ENCODE results near the gene ZBTB25. TPM values are rescaled to one million over a fixed set of nuclear protein-coding genes. Genes with fewer than 3 reads are reported as not detected.

The ZBTB25 gene
- total and polyA plus RNA-seq, 3 donors from 2014 or later = 13.3 to 21.3 (median 20.6) TPM

- 76 to 93% methylated on average over 8 of the region's 8 CpGs for WGBS, 2 donors
- Histone ChIP-seq H3K4me3 (no peak overlapping the region), H3K4me1 (peaks cover 32% of the 10 kb centered on the region), H3K27me3 (no peaks in the 10 kb centered on the region), H3K27ac (no peak overlapping the region), H3K9me3 (no peaks in the 10 kb centered on the region), H3K36me3 (ENCODE audit: low read depth, missing control alignments) (no peaks in the 10 kb centered on the region)
- no peak for TF ChIP-seq POLR2A (IDR thresholded peaks at IDR 0.05)
- TF ChIP-seq, protein P1, sequence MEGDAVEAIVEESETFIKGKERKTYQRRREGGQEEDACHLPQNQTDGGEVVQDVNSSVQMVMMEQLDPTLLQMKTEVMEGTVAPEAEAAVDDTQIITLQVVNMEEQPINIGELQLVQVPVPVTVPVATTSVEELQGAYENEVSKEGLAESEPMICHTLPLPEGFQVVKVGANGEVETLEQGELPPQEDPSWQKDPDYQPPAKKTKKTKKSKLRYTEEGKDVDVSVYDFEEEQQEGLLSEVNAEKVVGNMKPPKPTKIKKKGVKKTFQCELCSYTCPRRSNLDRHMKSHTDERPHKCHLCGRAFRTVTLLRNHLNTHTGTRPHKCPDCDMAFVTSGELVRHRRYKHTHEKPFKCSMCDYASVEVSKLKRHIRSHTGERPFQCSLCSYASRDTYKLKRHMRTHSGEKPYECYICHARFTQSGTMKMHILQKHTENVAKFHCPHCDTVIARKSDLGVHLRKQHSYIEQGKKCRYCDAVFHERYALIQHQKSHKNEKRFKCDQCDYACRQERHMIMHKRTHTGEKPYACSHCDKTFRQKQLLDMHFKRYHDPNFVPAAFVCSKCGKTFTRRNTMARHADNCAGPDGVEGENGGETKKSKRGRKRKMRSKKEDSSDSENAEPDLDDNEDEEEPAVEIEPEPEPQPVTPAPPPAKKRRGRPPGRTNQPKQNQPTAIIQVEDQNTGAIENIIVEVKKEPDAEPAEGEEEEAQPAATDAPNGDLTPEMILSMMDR (IDR thresholded peaks at IDR 0.05) = no peak
- intact Hi-C loops (cut with DNase I; ENCODE audit: low total_unique reads) = no loop called here
- no peak for DNase-seq
These were observed 5.4 kb upstream of the ZBTB25 start for GRCh38 chr14:64509036-64509435.

- intact Hi-C loops (cut with DNase I; ENCODE audit: low total_unique reads) = no loop called here
- 36 to 51% methylated on average over 1 of the region's 1 CpG for WGBS, 2 donors
- peaks cover 32% of the 10 kb centered on the region for H3K4me1 ChIP-seq
- H3K27me3 ChIP-seq = no peaks in the 10 kb centered on the region
- no peak overlapping the region for H3K4me3 ChIP-seq
- H3K36me3 ChIP-seq (ENCODE audit: low read depth, missing control alignments) = no peaks in the 10 kb centered on the region
- DNase-seq = no peak
- TF ChIP-seq, protein P1 (IDR thresholded peaks at IDR 0.05) = no peak
- TF ChIP-seq POLR2A (IDR thresholded peaks at IDR 0.05) = no peak
- no peaks in the 10 kb centered on the region for H3K9me3 ChIP-seq
- H3K27ac ChIP-seq = no peak overlapping the region
These were observed 4.7 kb upstream of the ZBTB25 start for GRCh38 chr14:64508215-64508776.

DNA sequence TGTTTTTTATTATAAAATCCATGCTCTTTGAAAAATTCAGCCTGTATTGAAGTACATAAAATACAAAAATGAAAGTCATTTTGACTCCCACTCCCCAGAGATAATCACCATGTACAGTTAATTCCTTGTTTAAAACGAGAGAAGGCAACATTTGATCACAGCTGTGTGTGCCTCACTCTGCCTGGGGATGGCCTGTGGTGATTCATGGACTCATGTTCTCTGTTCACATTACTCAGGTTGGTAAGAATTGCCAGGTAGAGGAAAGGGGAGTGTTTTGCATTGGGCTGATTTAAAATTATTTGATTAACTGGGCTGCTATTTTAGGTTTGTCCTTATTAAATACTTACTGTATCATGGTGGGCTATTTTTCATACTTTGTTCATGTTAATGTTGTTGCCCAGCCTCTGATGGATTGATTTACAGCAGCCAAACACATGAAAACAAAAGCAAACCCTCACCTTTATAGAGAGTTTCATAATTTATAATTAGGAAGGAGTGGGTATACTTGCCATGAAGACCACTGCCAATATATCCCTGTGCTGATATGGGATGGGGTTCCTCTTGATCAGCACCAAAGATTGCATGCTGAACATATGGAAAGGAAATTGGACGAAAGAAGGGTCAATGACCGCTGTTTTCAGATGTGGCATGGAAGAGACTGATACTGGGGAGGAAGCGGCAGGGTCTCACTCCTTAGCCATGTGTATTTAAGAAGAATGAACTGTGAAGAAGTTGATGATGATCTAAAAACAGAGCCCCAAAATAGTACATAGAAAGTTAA lies 3.9 kb upstream of the ZBTB25 start:
- no peak for TF ChIP-seq POLR2A (IDR thresholded peaks at IDR 0.05)
- TF ChIP-seq, protein P1 (IDR thresholded peaks at IDR 0.05) = no peak
- Histone ChIP-seq H3K4me1 (peaks cover 35% of the 10 kb centered on the region), H3K4me3 (no peak overlapping the region), H3K27me3 (no peaks in the 10 kb centered on the region), H3K27ac (no peak overlapping the region), H3K9me3 (no peaks in the 10 kb centered on the region), H3K36me3 (ENCODE audit: low read depth, missing control alignments) (no peaks in the 10 kb centered on the region)
- intact Hi-C loops (cut with DNase I; ENCODE audit: low total_unique reads) = no loop called here
- no peak for DNase-seq
- 72% methylated on average over 4 of the region's 4 CpGs for WGBS, 2 donors

- peak overlapping the region in 1 of 2 donors; percentile 99 for H3K27ac ChIP-seq
- intact Hi-C loops (cut with DNase I; ENCODE audit: low total_unique reads) = no loop called here
- H3K4me3 ChIP-seq = no peak overlapping the region
- TF ChIP-seq, protein P1 (IDR thresholded peaks at IDR 0.05) = no peak
- no peak for TF ChIP-seq POLR2A (IDR thresholded peaks at IDR 0.05)
- H3K4me1 ChIP-seq = peaks cover 44% of the 10 kb centered on the region
- H3K27me3 ChIP-seq = no peaks in the 10 kb centered on the region
- H3K36me3 ChIP-seq (ENCODE audit: low read depth, missing control alignments) = no peaks in the 10 kb centered on the region
- DNase-seq = no peak
- 21 to 28% methylated on average over 3 of the region's 3 CpGs for WGBS, 2 donors
- no peaks in the 10 kb centered on the region for H3K9me3 ChIP-seq
These were observed 3.1 kb upstream of the ZBTB25 start for GRCh38 chr14:64506721-64507120.
